ENCODE data around the gene PKN1. TPM values are rescaled to one million over a fixed set of nuclear protein-coding genes. Genes with fewer than 3 reads are reported as not detected.
"Not testable (repeated sequence)": the region's sequence is repeated elsewhere in the genome, so short reads cannot be mapped to it uniquely, and the experiment has no call there.

Gene PKN1
- total RNA-seq, 1 experiment from 2014 or later, result 170 TPM

GRCh38 chr19:14460935-14461334, 27.8 kb downstream of the PKN1 start:
- no peak for TF ChIP-seq ZNF317 (CRISPR knock-in tag; IDR thresholded peaks at IDR 0.05; ENCODE audit: borderline replicate concordance, low read depth)
- TF ChIP-seq MLX (CRISPR knock-in tag; IDR thresholded peaks at IDR 0.05), result no peak
- no peak for TF ChIP-seq ZBTB43 (CRISPR knock-in tag; IDR thresholded peaks at IDR 0.05)
- TF ChIP-seq, protein P1, sequence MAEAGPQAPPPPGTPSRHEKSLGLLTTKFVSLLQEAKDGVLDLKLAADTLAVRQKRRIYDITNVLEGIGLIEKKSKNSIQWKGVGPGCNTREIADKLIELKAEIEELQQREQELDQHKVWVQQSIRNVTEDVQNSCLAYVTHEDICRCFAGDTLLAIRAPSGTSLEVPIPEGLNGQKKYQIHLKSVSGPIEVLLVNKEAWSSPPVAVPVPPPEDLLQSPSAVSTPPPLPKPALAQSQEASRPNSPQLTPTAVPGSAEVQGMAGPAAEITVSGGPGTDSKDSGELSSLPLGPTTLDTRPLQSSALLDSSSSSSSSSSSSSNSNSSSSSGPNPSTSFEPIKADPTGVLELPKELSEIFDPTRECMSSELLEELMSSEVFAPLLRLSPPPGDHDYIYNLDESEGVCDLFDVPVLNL (CRISPR knock-in tag; IDR thresholded peaks at IDR 0.05; ENCODE audit: borderline replicate concordance, low read depth), result no peak
- no peak for TF ChIP-seq FOXJ3 (CRISPR knock-in tag; IDR thresholded peaks at IDR 0.05; ENCODE audit: borderline replicate concordance)
- no peak for TF ChIP-seq MXD4 (CRISPR knock-in tag; IDR thresholded peaks at IDR 0.05; ENCODE audit: borderline replicate concordance)
- no peak for TF ChIP-seq PRRX2 (CRISPR knock-in tag; IDR thresholded peaks at IDR 0.05)
- TF ChIP-seq AFF4 (CRISPR knock-in tag; IDR thresholded peaks at IDR 0.05; ENCODE audit: borderline replicate concordance), result no peak
- TF ChIP-seq ZNF232 (CRISPR knock-in tag; IDR thresholded peaks at IDR 0.05), result no peak
- TF ChIP-seq TCF7 (CRISPR knock-in tag; IDR thresholded peaks at IDR 0.05; ENCODE audit: low read depth), result no peak
- no peak for TF ChIP-seq SOX15 (CRISPR knock-in tag; IDR thresholded peaks at IDR 0.05)
- no peak for TF ChIP-seq GRHL2 (CRISPR knock-in tag; IDR thresholded peaks at IDR 0.05; ENCODE audit: insufficient replicate concordance, severe bottlenecking)
- no peak for TF ChIP-seq MYBL2 (CRISPR knock-in tag; IDR thresholded peaks at IDR 0.05)
- no peak for TF ChIP-seq RORB (CRISPR knock-in tag; IDR thresholded peaks at IDR 0.05)
- no peak for TF ChIP-seq ZNF532 (CRISPR knock-in tag; IDR thresholded peaks at IDR 0.05; ENCODE audit: borderline replicate concordance)
- H3K4me3 Mint-ChIP-seq, result no peak overlapping the region
- ChIA-PET CTCF (no interaction called here), POLR2A (no interaction called here)
- H3K4me1 Mint-ChIP-seq, result no peaks in the 10 kb centered on the region
- no peaks in the 10 kb centered on the region for H3K9me3 Mint-ChIP-seq
- H3K36me3 Mint-ChIP-seq, result peaks cover 21% of the 10 kb centered on the region
- DNase-seq (ENCODE audit: low spot score) (no peak), ATAC-seq (no peak)
- no peak overlapping the region for H3K27ac Mint-ChIP-seq
- no peaks in the 10 kb centered on the region for H3K27me3 Mint-ChIP-seq (ENCODE audit: low read depth)

- CTCF ChIA-PET, result interaction anchor here (1.0 kb wide), 1 partner anchor 10 kb away, joined by 3 read pairs; no protein-coding TSS in a partner anchor
- H3K4me3 Mint-ChIP-seq; H3K27me3 Mint-ChIP-seq (ENCODE audit: low read depth); H3K9me3 Mint-ChIP-seq; POLR2A ChIA-PET; ATAC-seq; H3K4me1 Mint-ChIP-seq; DNase-seq (ENCODE audit: low spot score); H3K27ac Mint-ChIP-seq: not testable (repeated sequence)
- H3K36me3 Mint-ChIP-seq, result peaks cover 24% of the 10 kb centered on the region
These were observed 29.3 kb downstream of the PKN1 start for GRCh38 chr19:14462401-14462800.

All from WTC11 (cell line).